Mucosa of stomach (tissue), 1 donor: Measurements from ENCODE around the gene TMEM231.

Source experiments
- H3K27me3 ChIP-seq: one replicate; pipeline ENCODE4 v1.7.0; 2013; ENCODE audit warnings: mild to moderate bottlenecking, low read length; ENCODE audit not compliant: control insufficient read depth, insufficient read depth
- H3K36me3 ChIP-seq: one replicate; pipeline ENCODE4 v1.7.0; 2013; ENCODE audit warnings: low read length; ENCODE audit not compliant: control insufficient read depth, insufficient read depth
- H3K4me1 ChIP-seq: one replicate; pipeline ENCODE4 v1.7.0; 2013; ENCODE audit warnings: mild to moderate bottlenecking, low read length; ENCODE audit not compliant: control insufficient read depth, insufficient read depth
- H3K4me3 ChIP-seq: one replicate; pipeline ENCODE4 v1.7.0; 2013; ENCODE audit warnings: low read length
- H3K9ac ChIP-seq: one replicate; pipeline ENCODE4 v1.7.0; 2013; ENCODE audit warnings: mild to moderate bottlenecking, low read length, moderate library complexity
- H3K9me3 ChIP-seq: one replicate; pipeline ENCODE4 v1.7.0; 2013; ENCODE audit warnings: mild to moderate bottlenecking, low read length, moderate library complexity; ENCODE audit not compliant: control insufficient read depth
- donor health status: Pancreatic carcinoma.

TMEM231 gene

DNA sequence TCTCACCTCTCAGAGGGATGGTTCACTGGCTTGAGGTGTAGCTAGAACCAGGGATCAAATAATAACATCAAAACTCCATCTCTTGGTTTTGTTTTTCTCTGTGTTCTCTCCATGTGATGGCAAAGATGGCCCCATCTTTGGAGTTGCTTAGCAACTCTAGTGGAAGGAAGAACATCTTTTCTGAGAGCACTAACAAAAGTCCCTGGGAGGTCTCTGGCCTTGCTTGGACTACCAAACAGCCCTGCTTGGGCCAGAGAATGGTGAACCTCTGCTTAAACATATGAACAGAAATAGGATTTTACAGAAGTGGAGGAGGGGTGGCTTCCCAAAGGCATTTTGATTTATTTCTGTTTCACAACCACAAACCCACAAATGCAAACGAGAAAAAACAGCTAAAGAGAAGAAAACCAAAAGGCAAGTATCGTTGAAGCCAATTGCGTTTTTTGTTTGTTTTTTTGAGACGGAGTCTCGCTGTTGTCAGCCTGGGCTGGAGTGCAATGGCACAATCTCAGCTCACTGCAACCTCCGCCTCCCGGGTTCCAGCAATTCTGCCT is 23.3 kb upstream of the TMEM231 start:
- Histone ChIP-seq H3K4me3 (no peak overlapping the region), H3K9me3 (no peaks in the 10 kb centered on the region), H3K36me3 (peaks cover 5% of the 10 kb centered on the region), H3K27me3 (no peaks in the 10 kb centered on the region), H3K4me1 (no peaks in the 10 kb centered on the region), H3K9ac (no peak overlapping the region)

DNA sequence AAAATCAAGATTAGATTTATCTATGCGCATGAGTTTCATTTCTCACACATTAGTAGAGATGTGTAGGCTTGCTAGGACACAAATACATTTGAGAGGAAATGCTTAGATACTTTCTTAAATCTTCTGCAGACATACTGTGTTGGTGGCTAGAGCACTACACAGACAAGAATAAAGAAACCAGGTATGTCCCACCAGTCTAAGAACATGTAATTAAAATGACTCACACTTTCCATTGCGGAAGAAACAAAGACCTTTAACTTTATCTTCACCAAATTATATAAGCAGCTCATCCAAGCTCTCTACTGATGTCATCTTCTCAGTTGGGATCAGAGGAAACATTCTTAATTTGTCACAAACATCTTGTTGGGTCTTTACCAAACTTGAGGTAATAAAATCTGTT is 22.7 kb upstream of the TMEM231 start:
- Histone ChIP-seq H3K27me3 (no peaks in the 10 kb centered on the region), H3K4me3 (no peak overlapping the region), H3K4me1 (no peaks in the 10 kb centered on the region), H3K9ac (no peak overlapping the region), H3K9me3 (no peaks in the 10 kb centered on the region), H3K36me3 (peaks cover 11% of the 10 kb centered on the region)

DNA sequence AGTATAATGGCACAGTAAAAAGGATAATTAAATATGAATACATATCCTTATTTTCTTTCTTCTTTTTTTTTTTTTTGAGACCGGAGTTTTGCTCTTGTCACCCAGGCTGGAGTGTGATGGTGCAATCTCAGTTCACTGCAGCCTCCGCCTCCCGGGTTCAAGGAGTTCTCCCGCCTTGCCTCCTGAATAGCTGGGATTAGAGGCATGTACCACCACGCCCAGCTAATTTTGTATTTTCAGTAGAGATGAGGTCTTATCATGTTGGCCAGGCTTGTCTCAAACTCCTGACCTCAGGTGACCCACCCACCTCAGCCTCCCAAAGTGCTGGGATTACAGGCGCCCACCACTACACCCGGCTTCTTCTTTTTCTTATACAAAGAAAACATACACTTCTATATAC is 22.2 kb upstream of the TMEM231 start:
- peaks cover 12% of the 10 kb centered on the region for H3K36me3 ChIP-seq
- no peak overlapping the region for H3K9ac ChIP-seq
- H3K4me1 ChIP-seq = no peaks in the 10 kb centered on the region
- H3K27me3 ChIP-seq = no peaks in the 10 kb centered on the region
- H3K9me3 ChIP-seq = no peaks in the 10 kb centered on the region
- H3K4me3 ChIP-seq = no peak overlapping the region

GRCh38 chr16:75576384-75576811 is 20.3 kb upstream of the TMEM231 start:
- peaks cover 15% of the 10 kb centered on the region for H3K36me3 ChIP-seq

GRCh38 chr16:75575958-75576357 is 19.9 kb upstream of the TMEM231 start:
- Histone ChIP-seq H3K4me1 (no peaks in the 10 kb centered on the region), H3K36me3 (peaks cover 15% of the 10 kb centered on the region), H3K9ac (no peak overlapping the region)

More at GRCh38 chr16:75576384-75576811, 20.3 kb upstream of the TMEM231 start:
- no peaks in the 10 kb centered on the region for H3K4me1 ChIP-seq
- no peaks in the 10 kb centered on the region for H3K9me3 ChIP-seq
- H3K4me3 ChIP-seq = no peak overlapping the region
- H3K27me3 ChIP-seq = no peaks in the 10 kb centered on the region
- no peak overlapping the region for H3K9ac ChIP-seq

DNA sequence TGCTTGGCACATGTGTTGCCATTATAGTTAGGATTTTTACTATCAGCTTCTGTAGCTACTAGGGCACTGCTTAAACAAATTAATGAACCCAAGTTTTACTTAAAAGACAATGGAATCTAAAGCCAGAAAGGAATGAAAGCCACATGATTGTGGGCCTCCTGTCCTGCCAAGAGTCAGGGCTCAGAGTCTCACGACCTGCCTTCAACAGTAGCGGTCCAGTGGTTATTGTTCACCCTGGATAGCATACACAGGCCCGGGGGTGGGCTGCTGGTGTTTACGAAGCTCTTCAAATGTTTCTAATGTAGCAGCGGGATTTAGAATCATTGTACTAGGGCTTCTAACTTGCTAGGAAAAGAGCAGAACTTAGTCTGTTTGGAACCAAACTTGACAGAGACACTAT is 17.9 kb upstream of the TMEM231 start:
- Histone ChIP-seq H3K4me3 (no peak overlapping the region), H3K36me3 (peaks cover 16% of the 10 kb centered on the region), H3K4me1 (peaks cover 9% of the 10 kb centered on the region), H3K27me3 (no peaks in the 10 kb centered on the region), H3K9ac (no peak overlapping the region), H3K9me3 (no peaks in the 10 kb centered on the region)

More at GRCh38 chr16:75575958-75576357, 19.9 kb upstream of the TMEM231 start:
- Histone ChIP-seq H3K4me3 (no peak overlapping the region), H3K27me3 (no peaks in the 10 kb centered on the region), H3K9me3 (no peaks in the 10 kb centered on the region)

- no peak overlapping the region for H3K4me3 ChIP-seq
- peaks cover 17% of the 10 kb centered on the region for H3K4me1 ChIP-seq
- peaks cover 24% of the 10 kb centered on the region for H3K36me3 ChIP-seq
- no peaks in the 10 kb centered on the region for H3K9me3 ChIP-seq
- H3K9ac ChIP-seq = no peak overlapping the region
- H3K27me3 ChIP-seq = no peaks in the 10 kb centered on the region
These were observed 17.0 kb upstream of the TMEM231 start for GRCh38 chr16:75572864-75573542.

- H3K4me3 ChIP-seq = no peak overlapping the region
- H3K4me1 ChIP-seq = peaks cover 28% of the 10 kb centered on the region
- H3K9me3 ChIP-seq = no peaks in the 10 kb centered on the region
- no peaks in the 10 kb centered on the region for H3K27me3 ChIP-seq
- H3K36me3 ChIP-seq = peaks cover 24% of the 10 kb centered on the region
- H3K9ac ChIP-seq = no peak overlapping the region
These were observed 14.5 kb upstream of the TMEM231 start for GRCh38 chr16:75570396-75571065.

GRCh38 chr16:75567911-75568310 is 11.9 kb upstream of the TMEM231 start:
- Histone ChIP-seq H3K36me3 (peaks cover 10% of the 10 kb centered on the region), H3K9ac (no peak overlapping the region), H3K27me3 (no peaks in the 10 kb centered on the region), H3K4me1 (peaks cover 29% of the 10 kb centered on the region), H3K9me3 (no peaks in the 10 kb centered on the region), H3K4me3 (no peak overlapping the region)

- Histone ChIP-seq H3K4me3 (peak overlapping the region; percentile 97), H3K27me3 (no peaks in the 10 kb centered on the region), H3K36me3 (peaks cover 9% of the 10 kb centered on the region), H3K9me3 (no peaks in the 10 kb centered on the region), H3K4me1 (peaks cover 29% of the 10 kb centered on the region), H3K9ac (peak overlapping the region; percentile 90)
These were observed 10.8 kb upstream of the TMEM231 start for GRCh38 chr16:75566758-75567255.

GRCh38 chr16:75566040-75566757 is 10.1 kb upstream of the TMEM231 start, which contains the start of gene GABARAPL2:
Gene GABARAPL2, plus strand, starts transcription at chr16:75566379. Its CDS starts 108 bp downstream, at chr16:75566487.
- Histone ChIP-seq H3K36me3 (peaks cover 9% of the 10 kb centered on the region), H3K4me3 (peak within 1 kb of the TSS; percentile 97), H3K27me3 (no peaks in the 10 kb centered on the region), H3K9me3 (no peaks in the 10 kb centered on the region), H3K9ac (peak within 1 kb of the TSS; percentile 90), H3K4me1 (peaks cover 29% of the 10 kb centered on the region)
